GM12875 (cell line): ENCODE measurements around the gene SORD.
"Not testable (repeated sequence)": the region's sequence is repeated elsewhere in the genome, so short reads cannot be mapped to it uniquely, and the experiment has no call there.

ENCODE experiments used
- H3K4me3 ChIP-seq: one replicate; pipeline ENCODE4 v1.5.1; 2011; ENCODE audit warnings: low read depth, low read length, control low read depth
- CTCF ChIP-seq: IDR thresholded peaks from 2 replicates; pipeline ENCODE4 v1.5.1; 2011; ENCODE audit warnings: low read depth, mild to moderate bottlenecking, control low read depth, inconsistent platforms, low read length, moderate library complexity, borderline replicate concordance; ENCODE audit not compliant: insufficient read depth

SORD gene

GRCh38 chr15:45048794-45049631 is 26.0 kb downstream of the SORD start:
- TF ChIP-seq CTCF: no peak
- no peak overlapping the region for H3K4me3 ChIP-seq

- TF ChIP-seq CTCF: no peak
- H3K4me3 ChIP-seq: no peak overlapping the region
Measured at GRCh38 chr15:45050587-45050986, 27.6 kb downstream of the SORD start.

- H3K4me3 ChIP-seq: not testable (repeated sequence)
Measured at GRCh38 chr15:45052676-45053075, 29.7 kb downstream of the SORD start.

- not testable (repeated sequence) for H3K4me3 ChIP-seq
Measured at GRCh38 chr15:45058690-45059675, 36.0 kb downstream of the SORD start.

GRCh38 chr15:45062301-45062700 is 39.3 kb downstream of the SORD start:
- not testable (repeated sequence) for H3K4me3 ChIP-seq

GRCh38 chr15:45064386-45064785 is 41.4 kb downstream of the SORD start:
- TF ChIP-seq CTCF: no peak
- no peak overlapping the region for H3K4me3 ChIP-seq

- not testable (repeated sequence) for H3K4me3 ChIP-seq
Measured at GRCh38 chr15:45069942-45070360, 47.0 kb downstream of the SORD start.

GRCh38 chr15:45073602-45074001 is 50.6 kb downstream of the SORD start:
- not testable (repeated sequence) for H3K4me3 ChIP-seq

- H3K4me3 ChIP-seq: not testable (repeated sequence)
Measured at GRCh38 chr15:45075440-45076320, 52.7 kb downstream of the SORD start.

- not testable (repeated sequence) for H3K4me3 ChIP-seq
Measured at GRCh38 chr15:45077391-45077790, 54.4 kb downstream of the SORD start.

- not testable (repeated sequence) for H3K4me3 ChIP-seq
Measured at GRCh38 chr15:45079201-45079600, 56.2 kb downstream of the SORD start.

- not testable (repeated sequence) for H3K4me3 ChIP-seq
Measured at GRCh38 chr15:45079628-45080246, 56.7 kb downstream of the SORD start.

- not testable (repeated sequence) for H3K4me3 ChIP-seq
Measured at GRCh38 chr15:45080593-45080992, 57.6 kb downstream of the SORD start.

GRCh38 chr15:45082412-45082811 is 59.4 kb downstream of the SORD start:
- not testable (repeated sequence) for H3K4me3 ChIP-seq
